ENCODE data around the gene DGCR2.
"Not testable (repeated sequence)": the region's sequence is repeated elsewhere in the genome, so short reads cannot be mapped to it uniquely, and the experiment has no call there.

DGCR2 gene

DNA sequence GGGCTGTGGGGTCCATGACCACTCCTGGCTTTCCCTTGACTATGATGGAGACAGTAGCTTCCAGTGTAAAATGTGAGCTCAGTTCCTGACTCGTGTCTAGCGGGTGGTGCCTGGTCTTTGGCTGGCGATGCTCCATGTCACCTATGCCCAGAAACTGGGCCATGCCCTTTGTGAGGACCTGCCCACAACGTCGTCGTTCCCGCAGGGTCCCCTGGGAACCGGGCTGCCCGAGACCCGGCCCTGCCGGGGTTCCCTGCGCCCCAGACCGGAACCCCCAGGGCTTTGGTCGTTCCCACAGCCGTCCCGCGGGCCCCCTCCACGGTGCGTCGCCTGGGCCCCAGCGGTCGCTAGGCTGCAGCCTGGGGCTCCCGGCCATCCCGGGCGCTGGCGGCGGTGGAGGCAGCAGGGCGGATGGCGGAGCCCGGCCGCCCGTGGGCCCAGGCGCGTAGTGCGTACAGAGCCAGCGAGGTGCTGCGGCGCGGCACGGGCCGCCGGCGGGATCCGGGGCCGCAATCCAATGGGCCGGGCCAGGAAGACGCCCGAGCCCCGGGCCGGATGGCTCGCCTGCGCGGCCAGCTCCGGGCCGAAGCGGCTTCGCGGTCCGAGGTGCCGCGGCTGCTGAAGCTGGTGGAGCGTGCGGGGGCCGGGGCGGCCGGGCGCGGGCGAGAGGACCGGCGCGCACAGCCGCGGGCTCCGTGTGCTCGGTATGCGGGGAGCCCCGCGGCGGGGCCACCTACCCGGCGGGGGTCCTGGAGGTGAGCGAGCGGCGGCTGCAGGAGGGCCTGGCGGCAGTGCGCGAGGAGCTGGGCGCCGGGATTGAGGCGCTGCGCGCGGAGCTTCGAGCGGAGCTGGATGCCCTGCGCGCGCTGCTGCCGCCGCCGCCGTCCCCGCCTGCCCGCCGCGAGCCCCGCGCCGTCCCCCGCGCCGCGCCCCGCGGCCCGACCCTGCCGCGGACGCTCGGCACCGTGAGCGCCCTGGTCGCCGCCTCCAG lies 92.8 kb downstream of the DGCR2 start:
- peaks cover 30% of the 10 kb centered on the region for H3K27me3 Mint-ChIP-seq
- H3K4me3 Mint-ChIP-seq; H3K36me3 Mint-ChIP-seq (ENCODE audit: low read depth); DNase-seq; H3K9me3 Mint-ChIP-seq; H3K27ac Mint-ChIP-seq; H3K4me1 Mint-ChIP-seq (ENCODE audit: low read depth): not testable (repeated sequence)

DNA sequence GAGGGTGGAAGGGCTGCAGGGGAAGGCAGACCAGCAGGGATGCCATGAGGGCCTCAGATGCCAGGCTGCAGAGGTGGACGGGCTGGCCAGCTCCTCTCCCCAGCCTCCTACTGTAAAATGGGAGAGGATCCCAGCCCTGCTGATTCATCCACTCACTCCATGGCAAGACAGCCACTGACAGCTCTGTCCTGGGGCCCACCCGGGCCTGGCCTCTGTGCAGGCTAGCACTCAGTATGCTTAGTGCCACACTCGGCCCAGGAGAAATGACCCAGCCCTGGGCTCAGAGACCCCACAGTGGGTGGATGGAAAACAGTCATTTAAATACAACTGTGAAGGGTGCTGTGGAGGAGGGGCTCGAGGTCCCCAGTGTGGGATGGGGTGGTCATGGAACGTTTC lies 94.2 kb downstream of the DGCR2 start:
- not testable (repeated sequence) for DNase-seq; H3K9me3 Mint-ChIP-seq; H3K4me1 Mint-ChIP-seq (ENCODE audit: low read depth); H3K36me3 Mint-ChIP-seq (ENCODE audit: low read depth); H3K4me3 Mint-ChIP-seq; H3K27ac Mint-ChIP-seq
- peaks cover 32% of the 10 kb centered on the region for H3K27me3 Mint-ChIP-seq

DNA sequence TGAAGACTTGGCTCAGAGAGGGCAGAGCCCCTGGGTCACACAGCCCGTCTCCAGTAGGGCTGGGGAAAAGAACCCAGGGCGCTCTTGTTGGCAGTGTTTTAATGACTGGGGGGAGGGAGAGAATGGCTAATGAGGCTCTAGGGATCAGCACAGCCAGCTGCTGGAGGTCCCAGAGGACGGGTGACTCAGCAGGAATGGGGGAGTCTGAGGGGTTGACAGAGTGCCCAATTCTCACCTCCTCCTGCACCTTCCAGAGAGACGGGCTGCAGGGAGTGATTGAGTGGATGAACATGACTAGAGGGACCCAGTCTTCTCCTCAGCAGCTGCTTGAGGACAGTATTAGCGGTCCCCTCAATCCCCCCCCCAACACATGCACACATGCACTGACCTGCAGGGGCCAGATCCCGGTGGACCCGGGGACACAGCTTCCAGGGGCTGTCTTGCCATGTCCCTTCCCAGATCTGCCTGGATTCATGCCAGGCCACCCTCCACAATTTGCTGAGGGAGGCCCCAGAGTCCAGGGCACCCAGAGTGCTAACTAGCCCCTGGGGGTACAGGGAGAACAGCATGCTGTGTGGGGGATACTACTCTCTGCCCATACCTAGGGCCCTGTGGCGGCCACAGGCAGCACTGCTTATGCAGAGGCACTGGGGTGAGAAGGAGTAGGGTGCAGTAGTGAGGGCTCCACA lies 94.7 kb downstream of the DGCR2 start:
- not testable (repeated sequence) for H3K4me1 Mint-ChIP-seq (ENCODE audit: low read depth); H3K27ac Mint-ChIP-seq; H3K9me3 Mint-ChIP-seq; H3K4me3 Mint-ChIP-seq; DNase-seq; H3K36me3 Mint-ChIP-seq (ENCODE audit: low read depth)
- peaks cover 36% of the 10 kb centered on the region for H3K27me3 Mint-ChIP-seq

DNA sequence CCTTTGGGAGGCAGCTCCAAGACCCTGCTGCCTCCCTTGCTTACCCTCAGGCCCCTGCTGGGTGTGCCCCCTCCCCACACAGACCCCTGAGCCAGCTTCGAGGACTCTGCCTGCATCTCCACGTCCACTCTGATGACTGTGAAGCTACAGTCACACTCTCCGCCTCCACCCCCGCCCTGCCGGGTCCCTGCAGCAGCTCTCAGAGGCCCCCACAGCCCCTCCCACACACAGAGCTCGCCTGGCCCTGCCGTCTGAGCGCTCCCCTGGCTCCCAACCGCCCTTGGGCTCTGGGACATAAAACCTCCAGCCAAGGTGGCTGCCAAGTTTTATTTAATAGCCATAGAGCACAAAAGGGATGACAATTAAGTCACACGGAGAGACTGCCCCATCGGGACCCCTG lies 96.1 kb downstream of the DGCR2 start:
- not testable (repeated sequence) for H3K4me1 Mint-ChIP-seq (ENCODE audit: low read depth); DNase-seq; H3K9me3 Mint-ChIP-seq; H3K36me3 Mint-ChIP-seq (ENCODE audit: low read depth); H3K4me3 Mint-ChIP-seq; H3K27ac Mint-ChIP-seq
- H3K27me3 Mint-ChIP-seq = peaks cover 36% of the 10 kb centered on the region

DNA sequence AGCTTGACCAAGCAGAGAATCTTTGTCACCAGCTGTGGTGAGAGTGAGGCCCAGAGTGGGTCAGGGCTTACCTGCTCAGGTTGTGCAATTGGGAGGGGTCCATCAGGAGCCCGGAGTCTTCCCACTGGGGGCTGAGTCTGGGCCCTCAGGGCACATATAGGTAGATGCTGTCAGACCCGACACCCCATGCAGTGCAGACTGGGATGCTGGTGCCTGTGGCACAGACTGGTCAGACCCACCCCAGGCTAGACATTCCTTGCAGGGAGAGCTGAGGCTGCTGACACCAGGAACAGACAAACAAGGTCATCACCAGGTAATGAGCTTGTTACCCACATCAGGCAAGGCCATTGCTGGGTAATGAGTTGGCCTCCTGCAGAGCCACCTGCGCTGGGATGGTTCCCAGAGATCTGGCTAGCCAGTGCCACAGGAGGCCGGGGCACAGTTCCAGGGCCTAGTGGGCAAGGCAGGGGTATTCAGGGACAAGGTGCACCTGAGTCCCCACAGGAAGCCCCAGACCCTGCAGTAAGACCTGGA lies 97.2 kb downstream of the DGCR2 start:
- H3K9me3 Mint-ChIP-seq; H3K27ac Mint-ChIP-seq; DNase-seq; H3K4me3 Mint-ChIP-seq; H3K36me3 Mint-ChIP-seq (ENCODE audit: low read depth); H3K4me1 Mint-ChIP-seq (ENCODE audit: low read depth): not testable (repeated sequence)
- H3K27me3 Mint-ChIP-seq = peaks cover 33% of the 10 kb centered on the region

DNA sequence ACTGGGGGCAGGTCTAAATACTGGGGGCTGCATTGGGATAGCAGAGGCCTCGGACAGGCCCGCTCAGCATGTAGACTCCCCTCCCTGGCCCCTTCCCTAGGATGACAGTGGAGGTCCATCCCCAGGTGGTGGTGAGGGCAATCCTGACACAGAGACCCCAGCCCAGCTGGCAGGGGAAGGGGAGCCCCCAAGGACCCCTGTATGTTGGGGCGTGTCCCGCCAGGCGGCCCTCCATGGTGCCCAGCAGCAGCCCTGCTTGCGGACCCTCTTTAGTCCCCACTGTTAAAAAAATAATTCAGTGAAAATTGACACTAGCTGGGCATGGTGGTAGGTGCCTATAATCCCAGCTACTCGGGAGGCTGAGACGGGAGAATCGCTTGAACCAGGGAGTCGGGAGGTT lies 98.3 kb downstream of the DGCR2 start:
- not testable (repeated sequence) for H3K4me3 Mint-ChIP-seq
- H3K27me3 Mint-ChIP-seq = peaks cover 39% of the 10 kb centered on the region

DNA sequence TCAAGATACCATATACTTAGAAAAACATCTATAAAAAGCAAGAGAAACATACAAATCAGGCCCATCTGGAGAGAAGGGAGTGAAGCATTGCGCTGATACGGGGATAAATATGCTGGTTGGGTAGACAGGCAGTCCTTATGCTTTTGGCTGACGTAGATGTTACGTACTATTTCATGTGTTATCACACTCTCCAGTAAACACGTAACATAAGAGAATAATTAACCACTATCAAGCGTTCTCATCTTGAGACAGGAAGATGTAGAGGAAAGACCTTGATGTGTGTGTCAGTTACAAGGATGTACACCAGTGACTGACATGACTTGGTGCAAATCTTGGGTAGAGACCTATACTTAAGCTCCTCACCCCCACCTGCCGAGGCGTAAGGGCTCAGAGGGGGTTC lies 99.5 kb downstream of the DGCR2 start:
- Mint-ChIP-seq H3K4me1 (ENCODE audit: low read depth) (peaks cover 4% of the 10 kb centered on the region), H3K27ac (no peak overlapping the region), H3K4me3 (no peak overlapping the region), H3K9me3 (no peaks in the 10 kb centered on the region), H3K27me3 (peaks cover 39% of the 10 kb centered on the region), H3K36me3 (ENCODE audit: low read depth) (no peaks in the 10 kb centered on the region)
- DNase-seq = no peak

More for the DNA sequence above, 98.3 kb downstream of the DGCR2 start:
- H3K27ac Mint-ChIP-seq; DNase-seq; H3K9me3 Mint-ChIP-seq; H3K4me1 Mint-ChIP-seq (ENCODE audit: low read depth); H3K36me3 Mint-ChIP-seq (ENCODE audit: low read depth): not testable (repeated sequence)

DNA sequence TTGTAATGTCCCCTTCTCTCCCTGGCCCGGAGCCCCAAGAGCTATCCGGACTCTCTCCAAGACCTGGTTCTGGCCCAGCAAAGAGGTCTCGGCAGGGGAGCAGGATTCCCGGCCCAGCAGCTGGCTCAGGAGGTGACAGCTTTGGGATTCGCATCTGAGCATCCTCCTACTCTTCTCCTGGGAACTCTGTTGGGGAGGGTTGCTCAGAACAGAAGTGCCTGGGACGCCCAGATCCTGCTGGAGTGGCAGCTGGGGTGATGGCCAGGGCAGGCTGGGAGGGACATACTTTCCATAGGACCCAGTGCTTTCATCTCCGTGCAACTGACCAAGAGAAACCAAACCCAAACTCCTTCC lies 102.6 kb downstream of the DGCR2 start:
- Mint-ChIP-seq H3K27me3 (peaks cover 33% of the 10 kb centered on the region), H3K4me3 (no peak overlapping the region), H3K36me3 (ENCODE audit: low read depth) (no peaks in the 10 kb centered on the region), H3K9me3 (no peaks in the 10 kb centered on the region), H3K27ac (no peak overlapping the region), H3K4me1 (ENCODE audit: low read depth) (peaks cover 4% of the 10 kb centered on the region)
- no peak for DNase-seq

DNA sequence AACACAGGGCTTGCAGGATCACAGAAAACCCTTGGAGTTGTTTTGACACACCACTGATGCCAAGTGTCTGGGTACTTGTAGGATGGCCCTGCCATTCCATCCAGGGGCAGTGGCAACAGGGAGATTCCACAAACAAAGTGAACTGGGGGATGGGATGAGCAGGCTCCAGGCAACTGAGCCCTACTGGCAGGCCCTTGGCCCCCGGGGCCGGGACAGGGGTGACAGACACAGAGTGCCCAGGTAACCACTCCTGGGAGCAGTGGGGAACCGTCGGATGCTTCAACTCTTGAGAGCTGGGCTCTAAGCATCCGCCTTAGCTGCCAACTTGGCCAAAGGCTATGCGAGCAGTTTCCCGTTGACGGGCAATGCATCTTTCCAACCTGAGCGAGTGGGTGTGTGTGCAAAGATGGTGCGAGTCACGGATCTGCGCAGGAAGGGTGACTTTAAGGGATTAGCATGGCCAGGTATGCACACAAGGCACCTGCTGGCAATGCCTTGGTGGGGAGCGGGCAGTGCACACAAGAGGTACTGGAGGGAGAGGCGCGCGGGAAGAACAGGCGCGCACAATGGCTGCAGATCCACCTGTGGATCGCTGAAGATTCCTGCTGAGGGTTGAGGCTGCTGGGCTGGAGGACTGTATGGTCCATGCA lies 103.1 kb downstream of the DGCR2 start:
- Mint-ChIP-seq H3K36me3 (ENCODE audit: low read depth) (no peaks in the 10 kb centered on the region), H3K27ac (no peak overlapping the region), H3K27me3 (peaks cover 34% of the 10 kb centered on the region), H3K4me1 (ENCODE audit: low read depth) (peaks cover 4% of the 10 kb centered on the region), H3K4me3 (no peak overlapping the region), H3K9me3 (no peaks in the 10 kb centered on the region)
- DNase-seq = no peak

DNA sequence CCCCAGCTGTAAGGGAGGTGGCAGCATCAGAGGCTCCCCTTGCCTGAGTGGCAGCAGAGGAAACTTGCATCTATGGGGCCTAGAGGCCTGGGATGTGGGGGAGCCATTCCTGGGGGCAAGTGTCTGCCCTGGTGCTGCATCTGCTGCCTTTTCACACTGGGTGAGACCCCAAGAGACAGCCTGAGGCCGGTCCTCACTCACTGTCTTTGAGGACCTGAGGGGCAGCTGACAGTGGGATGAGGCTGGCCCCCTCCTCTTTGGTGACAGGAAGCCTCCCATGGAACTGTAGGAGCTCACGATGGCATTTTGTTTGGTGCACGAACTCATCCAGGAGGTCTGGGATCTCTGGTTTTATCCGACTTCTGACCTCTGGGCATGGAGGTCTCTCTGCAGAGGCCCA lies 104.0 kb downstream of the DGCR2 start:
- no peak for DNase-seq
- no peaks in the 10 kb centered on the region for H3K9me3 Mint-ChIP-seq
- H3K36me3 Mint-ChIP-seq (ENCODE audit: low read depth) = no peaks in the 10 kb centered on the region
- H3K27ac Mint-ChIP-seq = no peak overlapping the region
- peaks cover 4% of the 10 kb centered on the region for H3K4me1 Mint-ChIP-seq (ENCODE audit: low read depth)
- H3K4me3 Mint-ChIP-seq = no peak overlapping the region
- peaks cover 35% of the 10 kb centered on the region for H3K27me3 Mint-ChIP-seq

DNA sequence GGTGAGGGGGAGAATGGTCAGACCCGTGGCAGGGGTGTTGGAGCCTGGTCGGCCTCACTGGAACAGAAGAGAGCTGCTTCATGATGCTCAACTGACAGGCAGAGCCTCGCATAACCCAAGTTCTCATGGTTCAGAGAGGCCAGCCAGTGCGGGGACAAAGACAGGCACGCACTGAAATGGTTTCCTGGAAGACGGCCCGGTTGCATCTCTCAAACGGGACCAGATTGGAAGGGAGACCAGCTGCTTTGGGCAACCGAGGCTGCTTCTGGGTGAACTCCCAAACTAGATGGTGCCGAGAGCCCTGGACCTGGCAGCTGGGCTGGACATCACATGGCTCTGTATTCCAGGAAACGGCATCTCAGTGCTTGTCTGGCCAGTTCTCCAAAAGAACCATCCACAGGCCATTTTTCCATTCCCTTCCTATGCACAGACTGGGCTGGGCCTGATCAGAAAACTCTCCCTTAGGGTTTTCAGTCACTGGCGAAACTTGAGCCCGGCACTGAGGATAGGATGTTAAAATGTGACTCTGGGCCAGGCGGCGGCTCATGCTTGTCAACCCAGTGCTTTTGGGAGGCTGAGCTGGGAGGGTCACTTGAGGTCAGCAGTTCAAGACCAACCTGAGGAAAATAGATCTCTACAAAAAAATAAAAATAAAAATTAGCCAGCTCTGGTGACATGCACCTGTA lies 106.0 kb downstream of the DGCR2 start:
- Mint-ChIP-seq H3K4me1 (ENCODE audit: low read depth) (no peaks in the 10 kb centered on the region), H3K9me3 (no peaks in the 10 kb centered on the region), H3K27me3 (peaks cover 40% of the 10 kb centered on the region), H3K36me3 (ENCODE audit: low read depth) (no peaks in the 10 kb centered on the region), H3K27ac (no peak overlapping the region), H3K4me3 (no peak overlapping the region)
- no peak for DNase-seq

DNA sequence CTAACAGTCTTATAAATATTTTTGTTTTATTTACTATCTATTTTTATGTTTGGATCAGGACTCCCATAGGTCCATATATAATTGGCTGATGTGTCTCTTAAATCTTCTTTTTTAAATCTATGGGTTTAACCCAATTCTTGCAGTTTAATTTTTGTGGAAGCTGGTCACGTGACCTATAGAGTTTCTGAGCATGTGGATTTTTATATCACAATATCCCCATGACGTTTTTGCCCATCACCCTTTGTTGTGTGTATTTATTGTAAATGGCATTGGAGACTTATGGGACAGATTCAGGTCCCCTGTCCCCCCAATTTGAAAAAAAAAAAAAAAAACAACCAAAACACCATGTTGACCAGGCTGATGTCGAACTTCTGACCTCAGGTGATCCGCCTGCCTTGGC lies 107.3 kb downstream of the DGCR2 start:
- no peaks in the 10 kb centered on the region for H3K4me1 Mint-ChIP-seq (ENCODE audit: low read depth)
- peaks cover 40% of the 10 kb centered on the region for H3K27me3 Mint-ChIP-seq
- no peaks in the 10 kb centered on the region for H3K36me3 Mint-ChIP-seq (ENCODE audit: low read depth)
- no peak overlapping the region for H3K4me3 Mint-ChIP-seq
- no peak overlapping the region for H3K27ac Mint-ChIP-seq
- no peak for DNase-seq
- no peaks in the 10 kb centered on the region for H3K9me3 Mint-ChIP-seq

DNA sequence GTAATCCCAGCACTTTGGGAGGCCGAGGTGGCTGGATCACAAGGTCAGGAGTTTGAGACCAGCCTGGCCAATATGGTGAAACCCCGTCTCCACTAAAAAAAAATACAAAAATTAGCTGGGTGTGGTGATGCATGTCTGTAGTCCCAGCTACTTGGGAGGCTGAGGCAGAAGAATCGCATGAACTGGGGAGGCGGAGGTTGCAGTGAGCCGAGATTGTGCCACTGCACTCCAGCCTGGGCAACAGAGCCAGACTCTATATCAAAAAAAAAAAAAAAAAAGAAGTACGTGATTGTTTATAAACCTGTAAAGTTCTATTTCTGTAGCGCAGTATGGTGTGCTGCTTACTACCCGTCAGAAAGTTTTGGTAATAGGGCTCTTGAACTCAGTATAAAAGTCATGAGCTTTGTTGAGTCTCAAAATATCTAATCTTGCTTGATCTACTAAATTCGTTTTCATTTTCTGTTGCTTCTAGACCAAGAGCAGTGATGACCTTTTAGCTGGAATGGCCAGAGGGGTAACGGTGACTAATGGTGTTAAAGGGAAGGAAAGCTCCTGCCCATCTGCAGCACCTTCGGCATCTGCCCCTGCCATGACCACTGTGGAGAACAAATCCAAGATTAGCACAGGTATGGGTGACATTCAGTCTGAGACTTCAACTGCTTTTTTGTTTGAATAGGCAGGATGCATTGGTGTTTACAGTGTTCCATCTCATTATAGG lies 108.2 kb downstream of the DGCR2 start:
- H3K27me3 Mint-ChIP-seq = peaks cover 37% of the 10 kb centered on the region
- not testable (repeated sequence) for DNase-seq; H3K4me1 Mint-ChIP-seq (ENCODE audit: low read depth); H3K36me3 Mint-ChIP-seq (ENCODE audit: low read depth); H3K27ac Mint-ChIP-seq; H3K4me3 Mint-ChIP-seq; H3K9me3 Mint-ChIP-seq

DNA sequence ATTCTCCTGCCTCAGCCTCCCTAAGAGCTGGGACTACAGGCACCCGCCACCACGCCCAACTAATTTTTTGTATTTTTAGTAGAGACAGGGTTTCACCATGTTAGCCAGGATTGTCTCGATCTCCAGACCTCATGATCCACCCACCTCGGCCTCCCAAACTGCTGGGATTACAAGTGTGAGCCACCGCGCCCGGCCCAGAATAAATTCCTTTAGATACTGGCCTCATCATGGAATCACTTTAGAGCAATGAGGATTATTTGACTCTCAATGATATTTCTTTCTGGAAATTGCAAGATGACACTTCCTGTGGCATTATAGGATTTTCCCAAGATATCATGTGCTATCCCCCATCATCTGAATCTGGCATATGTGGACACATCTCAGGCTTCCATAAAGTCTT lies 108.8 kb downstream of the DGCR2 start:
- not testable (repeated sequence) for H3K36me3 Mint-ChIP-seq (ENCODE audit: low read depth); H3K4me1 Mint-ChIP-seq (ENCODE audit: low read depth); DNase-seq; H3K4me3 Mint-ChIP-seq; H3K9me3 Mint-ChIP-seq; H3K27ac Mint-ChIP-seq
- H3K27me3 Mint-ChIP-seq = peaks cover 31% of the 10 kb centered on the region

All from activated T-cell treated with anti-CD3 and anti-CD28 coated beads, Interleukin-2, amount 50 U/mL, for 24 hours (primary cell).